NB4 (cell line): Measurements from ENCODE around the gene KIF6.

ENCODE experiments used
- DNase-seq: peaks from one replicate; pipeline ENCODE4 v3.0.0; 2010; ENCODE audit warnings: low read depth
- H3K4me3 ChIP-seq: one replicate; pipeline ENCODE4 v1.5.1; 2011; ENCODE audit warnings: mild to moderate bottlenecking, low read depth, low read length, moderate library complexity
- CTCF ChIP-seq: IDR thresholded peaks from one replicate; pipeline ENCODE4 v1.5.1; 2012; ENCODE audit warnings: low read depth, low read length
- MAX ChIP-seq: IDR thresholded peaks from 2 replicates; pipeline ENCODE4 v1.6.1; 2011; ENCODE audit warnings: low read depth, low read length
- MYC ChIP-seq: IDR thresholded peaks from 2 replicates; pipeline ENCODE4 v1.6.1; 2011; ENCODE audit warnings: low read depth, low read length
- POLR2A ChIP-seq: IDR thresholded peaks from 2 replicates; pipeline ENCODE4 v1.6.1; 2011; ENCODE audit warnings: mild to moderate bottlenecking; ENCODE audit not compliant: insufficient read length; ENCODE audit errors: extremely low read depth

The KIF6 gene

GRCh38 chr6:39343396-39343870, 381.8 kb downstream of the KIF6 start:
- DNase-seq: no peak
- no peak overlapping the region for H3K4me3 ChIP-seq
- no peak for TF ChIP-seq MAX
- TF ChIP-seq CTCF: no peak
- TF ChIP-seq MYC: no peak
- no peak for TF ChIP-seq POLR2A

GRCh38 chr6:39342692-39343395, 382.4 kb downstream of the KIF6 start:
- DNase-seq: no peak
- TF ChIP-seq MAX: no peak
- TF ChIP-seq POLR2A: no peak
- TF ChIP-seq CTCF: no peak
- TF ChIP-seq MYC: no peak
- no peak overlapping the region for H3K4me3 ChIP-seq

- TF ChIP-seq MYC: no peak
- TF ChIP-seq MAX: no peak
- no peak for TF ChIP-seq CTCF
- TF ChIP-seq POLR2A: no peak
- no peak for DNase-seq
- no peak overlapping the region for H3K4me3 ChIP-seq
Measured at GRCh38 chr6:39341937-39342336, 383.3 kb downstream of the KIF6 start.

- TF ChIP-seq MYC (no peak), CTCF (no peak), MAX (no peak)
- no peak overlapping the region for H3K4me3 ChIP-seq
- no peak for DNase-seq
Measured at GRCh38 chr6:39341352-39341751, 383.9 kb downstream of the KIF6 start.

- H3K4me3 ChIP-seq: no peak overlapping the region
- DNase-seq: no peak
Measured at GRCh38 chr6:39339868-39340550, 385.2 kb downstream of the KIF6 start.

More at GRCh38 chr6:39339868-39340550, 385.2 kb downstream of the KIF6 start:
- TF ChIP-seq MYC (no peak), POLR2A (no peak), MAX (no peak), CTCF (no peak)
